ENCODE results near the gene C10orf90. TPM values are rescaled to one million over a fixed set of nuclear protein-coding genes. Genes with fewer than 3 reads are reported as not detected.

C10orf90 gene
- total and polyA plus RNA-seq, 7 donors, result 0.03 to 1.1 (median 0.33) TPM; not detected in 4

GRCh38 chr10:126518218-126519080, 152.0 kb downstream of the C10orf90 start:
- Histone ChIP-seq H3K27ac (no peak overlapping the region), H3K9me3 (no peaks in the 10 kb centered on the region), H3K4me1 (no peaks in the 10 kb centered on the region), H3K27me3 (no peaks in the 10 kb centered on the region), H3K36me3 (no peaks in the 10 kb centered on the region), H3K4me3 (no peak overlapping the region)
- 66 to 84% methylated on average over 10 of the region's 10 CpGs for WGBS, 2 donors
- intact Hi-C loops (cut with DNase I), result no loop called here
- TF ChIP-seq POLR2A (IDR thresholded peaks at IDR 0.05) (no peak), POLR2AphosphoS5 (IDR thresholded peaks at IDR 0.05) (no peak), EP300 (IDR thresholded peaks at IDR 0.05) (no peak)
- TF ChIP-seq, protein P1, sequence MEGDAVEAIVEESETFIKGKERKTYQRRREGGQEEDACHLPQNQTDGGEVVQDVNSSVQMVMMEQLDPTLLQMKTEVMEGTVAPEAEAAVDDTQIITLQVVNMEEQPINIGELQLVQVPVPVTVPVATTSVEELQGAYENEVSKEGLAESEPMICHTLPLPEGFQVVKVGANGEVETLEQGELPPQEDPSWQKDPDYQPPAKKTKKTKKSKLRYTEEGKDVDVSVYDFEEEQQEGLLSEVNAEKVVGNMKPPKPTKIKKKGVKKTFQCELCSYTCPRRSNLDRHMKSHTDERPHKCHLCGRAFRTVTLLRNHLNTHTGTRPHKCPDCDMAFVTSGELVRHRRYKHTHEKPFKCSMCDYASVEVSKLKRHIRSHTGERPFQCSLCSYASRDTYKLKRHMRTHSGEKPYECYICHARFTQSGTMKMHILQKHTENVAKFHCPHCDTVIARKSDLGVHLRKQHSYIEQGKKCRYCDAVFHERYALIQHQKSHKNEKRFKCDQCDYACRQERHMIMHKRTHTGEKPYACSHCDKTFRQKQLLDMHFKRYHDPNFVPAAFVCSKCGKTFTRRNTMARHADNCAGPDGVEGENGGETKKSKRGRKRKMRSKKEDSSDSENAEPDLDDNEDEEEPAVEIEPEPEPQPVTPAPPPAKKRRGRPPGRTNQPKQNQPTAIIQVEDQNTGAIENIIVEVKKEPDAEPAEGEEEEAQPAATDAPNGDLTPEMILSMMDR (IDR thresholded peaks at IDR 0.05), result no peak
- no peak for DNase-seq

- no peak overlapping the region for H3K27ac ChIP-seq
- no peaks in the 10 kb centered on the region for H3K9me3 ChIP-seq
- DNase-seq, result no peak
- no peaks in the 10 kb centered on the region for H3K27me3 ChIP-seq
- no peak overlapping the region for H3K4me3 ChIP-seq
- H3K4me1 ChIP-seq, result no peaks in the 10 kb centered on the region
- H3K36me3 ChIP-seq, result no peaks in the 10 kb centered on the region
- WGBS, 2 donors, result 84 to 88% methylated on average over 6 of the region's 6 CpGs
- TF ChIP-seq EP300 (IDR thresholded peaks at IDR 0.05) (no peak), POLR2AphosphoS5 (IDR thresholded peaks at IDR 0.05) (no peak), POLR2A (IDR thresholded peaks at IDR 0.05) (no peak)
- TF ChIP-seq, protein P1 (IDR thresholded peaks at IDR 0.05), result no peak
- intact Hi-C loops (cut with DNase I), result no loop called here
These were observed 154.0 kb downstream of the C10orf90 start for GRCh38 chr10:126516515-126516914.

DNA sequence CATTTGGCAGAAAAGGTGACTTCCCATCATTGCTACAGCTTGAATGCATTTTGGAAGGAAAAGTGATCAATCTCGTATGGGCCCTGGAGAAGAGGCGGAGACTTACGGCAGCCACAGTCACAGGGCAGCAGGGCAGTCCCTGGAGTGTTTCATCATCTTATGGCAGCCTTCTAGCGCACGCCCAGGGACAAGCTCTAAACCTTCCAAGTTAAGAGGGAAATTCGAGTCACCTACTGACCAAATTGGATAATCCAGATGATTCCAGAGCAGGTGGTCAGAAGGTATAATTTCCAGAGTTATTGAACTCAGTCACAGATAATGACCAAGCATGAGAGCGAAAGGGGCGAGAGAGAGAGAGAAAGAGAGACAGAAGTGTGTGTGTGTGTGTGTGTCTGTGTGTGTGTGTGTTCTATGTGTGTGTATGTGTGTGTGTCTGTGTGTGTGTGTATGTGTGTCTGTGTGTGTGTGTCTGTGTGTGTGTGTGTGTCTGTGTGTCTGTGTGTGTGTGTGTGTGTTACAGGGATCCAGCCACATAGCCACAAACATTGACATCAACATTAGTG, 158.5 kb downstream of the C10orf90 start:
- H3K27me3 ChIP-seq, result no peaks in the 10 kb centered on the region
- intact Hi-C loops (cut with DNase I), result no loop called here
- no peaks in the 10 kb centered on the region for H3K9me3 ChIP-seq
- H3K36me3 ChIP-seq, result no peaks in the 10 kb centered on the region
- H3K4me3 ChIP-seq, result no peak overlapping the region
- DNase-seq, result no peak
- 43 to 56% methylated on average over 8 of the region's 8 CpGs for WGBS, 2 donors
- no peak overlapping the region for H3K27ac ChIP-seq
- no peak for TF ChIP-seq POLR2AphosphoS5 (IDR thresholded peaks at IDR 0.05)
- no peak for TF ChIP-seq POLR2A (IDR thresholded peaks at IDR 0.05)
- TF ChIP-seq, protein P1 (IDR thresholded peaks at IDR 0.05), result no peak
- TF ChIP-seq EP300 (IDR thresholded peaks at IDR 0.05), result no peak
- no peaks in the 10 kb centered on the region for H3K4me1 ChIP-seq

DNA sequence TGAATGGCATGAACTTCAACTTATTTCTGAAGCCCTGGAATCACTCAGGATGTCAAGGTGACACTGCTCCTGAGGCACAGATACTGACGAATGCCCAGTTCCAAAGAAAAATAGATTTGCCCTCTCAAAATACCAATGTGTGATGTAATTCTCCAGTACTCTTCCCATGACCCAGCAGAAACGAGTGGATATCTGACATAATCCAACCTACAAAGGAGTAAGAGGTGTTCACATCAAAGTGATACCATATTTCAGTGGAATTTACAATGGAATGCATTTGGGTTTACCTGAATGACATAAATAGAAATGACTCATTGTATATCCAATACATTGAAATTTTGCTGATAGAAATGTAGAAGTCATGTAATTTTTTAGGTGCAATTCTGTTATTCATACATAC, 161.3 kb downstream of the C10orf90 start:
- Histone ChIP-seq H3K27ac (no peak overlapping the region), H3K9me3 (no peaks in the 10 kb centered on the region), H3K4me3 (no peak overlapping the region), H3K36me3 (no peaks in the 10 kb centered on the region), H3K4me1 (no peaks in the 10 kb centered on the region), H3K27me3 (no peaks in the 10 kb centered on the region)
- intact Hi-C loops (cut with DNase I), result no loop called here
- TF ChIP-seq, protein P1 (IDR thresholded peaks at IDR 0.05), result no peak
- no peak for TF ChIP-seq POLR2AphosphoS5 (IDR thresholded peaks at IDR 0.05)
- TF ChIP-seq EP300 (IDR thresholded peaks at IDR 0.05), result no peak
- no peak for DNase-seq
- 58 to 80% methylated on average over 2 of the region's 2 CpGs for WGBS, 2 donors
